OCI-LY3 (cell line): ENCODE results near the gene RBSN.

Experiments used
- H2AFZ ChIP-seq: fragments of 200-600, 300-600 bp; shearing (Covaris generic); 2 replicates; pipeline ENCODE4 v1.6.0; 2014; ENCODE audit warnings: antibody characterized with exemption, low read depth, low read length
- H3K27ac ChIP-seq: fragments of 200-600, 300-600 bp; sonication (generic); 2 replicates; pipeline ENCODE4 v1.5.1; 2014; ENCODE audit warnings: mild to moderate bottlenecking, low read length, moderate library complexity, mixed read lengths
- H3K27me3 ChIP-seq: fragments of 200-600, 300-600 bp; sonication (generic); 2 replicates; pipeline ENCODE4 v1.6.1; 2014; ENCODE audit warnings: low read depth, low read length, mixed read lengths
- H3K36me3 ChIP-seq: fragments of 200-600, 300-600 bp; sonication (generic); replicated peaks from 2 replicates; pipeline ENCODE3; 2014; ENCODE audit warnings: low read depth, low read length, mixed read lengths
- H3K4me1 ChIP-seq: fragments of 300-600, 200-600 bp; sonication (generic); 2 replicates; pipeline ENCODE4 v1.6.1; 2014; ENCODE audit warnings: low read length, mixed read lengths
- H3K4me2 ChIP-seq: fragments of 200-600, 300-600 bp; sonication (generic); 2 replicates; pipeline ENCODE4 v1.6.1; 2014; ENCODE audit warnings: low read length, mixed read lengths
- H3K4me3 ChIP-seq: fragments of 300-600, 200-600 bp; sonication (generic); 2 replicates; pipeline ENCODE4 v1.5.1; 2014; ENCODE audit warnings: antibody characterized with exemption, mild to moderate bottlenecking, low read length, moderate library complexity
- H3K79me2 ChIP-seq: fragments of 300-600, 200-600 bp; shearing (Covaris generic); 2 replicates; pipeline ENCODE4 v1.6.1; 2014; ENCODE audit warnings: mild to moderate bottlenecking, low read length, mixed read lengths
- H3K9ac ChIP-seq: fragments of 300-600, 200-600 bp; shearing (Covaris generic); 2 replicates; pipeline ENCODE4 v1.6.0; 2014; ENCODE audit warnings: mild to moderate bottlenecking, low read length, moderate library complexity
- H3K9me3 ChIP-seq: fragments of 200-600, 300-600 bp; shearing (Covaris generic); 2 replicates; pipeline ENCODE4 v1.6.1; 2014; ENCODE audit warnings: low read length, mixed read lengths; ENCODE audit not compliant: insufficient read depth
- H4K20me1 ChIP-seq: fragments of 200-600, 300-600 bp; sonication (generic); 2 replicates; pipeline ENCODE4 v1.6.1; 2016; ENCODE audit warnings: low read length, mixed read lengths; ENCODE audit not compliant: insufficient read depth
- CTCF ChIP-seq: fragments of 200-600, 300-600 bp; sonication (generic); IDR thresholded peaks from 2 replicates; pipeline ENCODE4 v1.5.1; 2014; ENCODE audit warnings: antibody characterized with exemption, low read length, low read depth
- EZH2phosphoT487 ChIP-seq: fragments of 200-600 bp; shearing (Covaris generic); IDR thresholded peaks from 2 replicates; pipeline ENCODE4 v1.6.1; 2018; ENCODE audit warnings: antibody characterized with exemption, mixed run types, low read depth

RBSN gene

GRCh38 chr3:15097891-15098290 lies 1.1 kb downstream of the RBSN start:
- Histone ChIP-seq H3K27me3 (no peaks in the 10 kb centered on the region), H2AFZ (no peak overlapping the region), H3K27ac (peak overlapping the region; percentile 59), H3K9me3 (no peaks in the 10 kb centered on the region), H3K4me3 (peak overlapping the region; percentile 95), H4K20me1 (peaks cover 7% of the 10 kb centered on the region), H3K4me2 (peak overlapping the region; percentile 90), H3K79me2 (peaks cover 32% of the 10 kb centered on the region), H3K4me1 (peaks cover 14% of the 10 kb centered on the region), H3K36me3 (peaks cover 23% of the 10 kb centered on the region), H3K9ac (peak overlapping the region; percentile 85)
- TF ChIP-seq EZH2phosphoT487 (no peak), CTCF (no peak)

- no peak overlapping the region for H3K27ac ChIP-seq
- peaks cover 32% of the 10 kb centered on the region for H3K79me2 ChIP-seq
- no peak overlapping the region for H2AFZ ChIP-seq
- no peak overlapping the region for H3K4me3 ChIP-seq
- H3K9me3 ChIP-seq, result no peaks in the 10 kb centered on the region
- TF ChIP-seq EZH2phosphoT487, result no peak
- no peak for TF ChIP-seq CTCF
- H3K9ac ChIP-seq, result no peak overlapping the region
- H3K27me3 ChIP-seq, result no peaks in the 10 kb centered on the region
- no peak overlapping the region for H3K4me2 ChIP-seq
- H3K36me3 ChIP-seq, result peaks cover 30% of the 10 kb centered on the region
- peaks cover 7% of the 10 kb centered on the region for H4K20me1 ChIP-seq
- peaks cover 14% of the 10 kb centered on the region for H3K4me1 ChIP-seq
Measured at GRCh38 chr3:15096046-15096445, 2.9 kb downstream of the RBSN start.

- TF ChIP-seq EZH2phosphoT487, result no peak
- no peak for TF ChIP-seq CTCF
- H3K27me3 ChIP-seq, result no peaks in the 10 kb centered on the region
- no peak overlapping the region for H3K27ac ChIP-seq
- H3K79me2 ChIP-seq, result peaks cover 32% of the 10 kb centered on the region
- peaks cover 7% of the 10 kb centered on the region for H3K4me1 ChIP-seq
- H4K20me1 ChIP-seq, result peaks cover 7% of the 10 kb centered on the region
- H3K9me3 ChIP-seq, result no peaks in the 10 kb centered on the region
- peaks cover 43% of the 10 kb centered on the region for H3K36me3 ChIP-seq
- no peak overlapping the region for H2AFZ ChIP-seq
- no peak overlapping the region for H3K4me2 ChIP-seq
- H3K4me3 ChIP-seq, result no peak overlapping the region
- no peak overlapping the region for H3K9ac ChIP-seq
Measured at GRCh38 chr3:15094187-15094875, 4.6 kb downstream of the RBSN start.

GRCh38 chr3:15092686-15093085 lies 6.3 kb downstream of the RBSN start:
- Histone ChIP-seq H3K4me3 (no peak overlapping the region), H2AFZ (no peak overlapping the region), H3K27me3 (no peaks in the 10 kb centered on the region), H3K9me3 (no peaks in the 10 kb centered on the region), H3K36me3 (peaks cover 49% of the 10 kb centered on the region), H4K20me1 (peaks cover 2% of the 10 kb centered on the region), H3K4me2 (no peak overlapping the region), H3K4me1 (peaks cover 3% of the 10 kb centered on the region), H3K9ac (no peak overlapping the region), H3K27ac (no peak overlapping the region), H3K79me2 (peaks cover 19% of the 10 kb centered on the region)
- no peak for TF ChIP-seq CTCF
- no peak for TF ChIP-seq EZH2phosphoT487
